ENCODE measurements around the gene ADNP2. TPM values are rescaled to one million over a fixed set of nuclear protein-coding genes. Genes with fewer than 3 reads are reported as not detected.

ADNP2 gene
- total RNA-seq, 2 donors from 2014 or later, result 17.5 to 36.0 TPM

DNA sequence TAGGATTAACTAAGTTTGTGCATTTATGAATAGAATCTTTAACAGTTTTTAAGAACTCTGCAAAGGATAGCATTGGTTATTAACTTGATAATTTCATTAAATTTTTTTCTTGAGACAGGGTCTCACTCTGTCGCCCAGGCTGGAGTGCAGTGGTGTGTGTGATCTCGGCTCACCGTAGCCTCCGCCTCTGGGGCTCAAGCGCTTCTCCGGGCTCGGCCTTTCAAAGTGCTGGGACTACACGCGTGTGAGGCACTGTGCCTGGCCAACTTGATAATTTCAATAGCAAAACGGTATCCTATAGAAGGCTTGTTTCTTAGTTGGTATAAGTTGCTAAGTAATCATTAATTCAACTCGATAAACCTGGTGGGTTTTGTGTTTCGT lies 38.0 kb downstream of the ADNP2 start:
- Histone ChIP-seq H3K4me3 (peak overlapping the region; percentile 48 to 53), H3K36me3 (no peaks in the 10 kb centered on the region), H3K27me3 (replicated peaks; ENCODE audit: insufficient read depth) (no peaks in the 10 kb centered on the region), H3K4me1 (replicated peaks) (no peaks in the 10 kb centered on the region), H3K9me3 (no peaks in the 10 kb centered on the region), H3K27ac (peak overlapping the region; percentile 70 to 71)
- 30% methylated on average over 12 of the region's 12 CpGs for WGBS
- TF ChIP-seq POLR2A (IDR thresholded peaks at IDR 0.05), result no peak
- TF ChIP-seq, protein P1, sequence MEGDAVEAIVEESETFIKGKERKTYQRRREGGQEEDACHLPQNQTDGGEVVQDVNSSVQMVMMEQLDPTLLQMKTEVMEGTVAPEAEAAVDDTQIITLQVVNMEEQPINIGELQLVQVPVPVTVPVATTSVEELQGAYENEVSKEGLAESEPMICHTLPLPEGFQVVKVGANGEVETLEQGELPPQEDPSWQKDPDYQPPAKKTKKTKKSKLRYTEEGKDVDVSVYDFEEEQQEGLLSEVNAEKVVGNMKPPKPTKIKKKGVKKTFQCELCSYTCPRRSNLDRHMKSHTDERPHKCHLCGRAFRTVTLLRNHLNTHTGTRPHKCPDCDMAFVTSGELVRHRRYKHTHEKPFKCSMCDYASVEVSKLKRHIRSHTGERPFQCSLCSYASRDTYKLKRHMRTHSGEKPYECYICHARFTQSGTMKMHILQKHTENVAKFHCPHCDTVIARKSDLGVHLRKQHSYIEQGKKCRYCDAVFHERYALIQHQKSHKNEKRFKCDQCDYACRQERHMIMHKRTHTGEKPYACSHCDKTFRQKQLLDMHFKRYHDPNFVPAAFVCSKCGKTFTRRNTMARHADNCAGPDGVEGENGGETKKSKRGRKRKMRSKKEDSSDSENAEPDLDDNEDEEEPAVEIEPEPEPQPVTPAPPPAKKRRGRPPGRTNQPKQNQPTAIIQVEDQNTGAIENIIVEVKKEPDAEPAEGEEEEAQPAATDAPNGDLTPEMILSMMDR (IDR thresholded peaks at IDR 0.05), result no peak
- no peak for TF ChIP-seq POLR2AphosphoS5 (IDR thresholded peaks at IDR 0.05)
- intact Hi-C loops (cut with DNase I), result loop anchor here (5.0 kb wide), 1 partner anchor 110 kb away; no protein-coding TSS in a partner anchor
- DNase-seq (ENCODE audit: low spot score), result no peak

DNA sequence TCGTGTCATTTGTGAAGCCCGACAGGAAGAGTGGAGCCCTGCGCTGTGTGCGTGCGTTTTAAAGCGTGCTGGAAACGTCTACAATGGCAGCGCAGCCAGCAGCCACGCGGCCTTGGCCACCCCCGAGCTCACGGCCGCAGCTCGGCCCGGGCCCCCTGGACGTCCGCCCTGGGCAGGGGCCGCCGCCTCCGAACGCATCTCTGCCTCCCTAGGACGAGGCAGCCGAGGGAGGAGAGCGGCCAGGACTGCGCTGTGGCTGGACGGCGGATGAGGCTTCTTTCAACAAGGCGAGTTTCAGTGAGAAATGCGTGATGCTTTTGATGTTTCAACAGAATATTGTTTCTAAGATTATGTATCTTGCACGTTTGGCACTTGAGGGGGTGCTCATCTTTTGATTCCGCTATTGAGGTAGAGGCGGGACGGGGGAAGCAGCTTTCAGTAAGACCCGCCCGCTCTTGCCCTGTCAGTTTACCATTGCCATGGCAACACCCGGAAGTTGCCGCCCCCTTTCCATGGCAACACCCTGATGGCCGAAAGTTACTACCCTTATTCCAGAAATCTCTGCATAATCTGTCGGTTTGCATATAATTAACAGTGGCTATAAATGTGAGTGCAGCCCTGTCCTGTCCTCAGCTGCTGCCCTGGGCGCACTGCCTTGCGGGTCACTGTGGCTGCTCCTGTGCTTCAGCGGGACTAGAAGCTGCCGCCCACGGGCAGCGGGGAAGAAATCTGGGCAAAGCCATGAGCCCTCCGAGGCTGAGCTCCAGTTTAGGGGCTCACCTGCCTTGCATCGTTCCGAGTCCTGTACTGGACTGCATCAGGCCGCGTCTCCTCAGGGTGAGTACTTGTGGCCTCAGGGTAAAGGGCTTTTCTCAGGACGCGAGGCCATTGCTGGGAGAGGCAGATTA lies 38.6 kb downstream of the ADNP2 start:
- peak overlapping the region; percentile 48 to 53 for H3K4me3 ChIP-seq
- intact Hi-C loops (cut with DNase I), result loop anchor here (5.0 kb wide), 1 partner anchor 110 kb away; no protein-coding TSS in a partner anchor

DNA sequence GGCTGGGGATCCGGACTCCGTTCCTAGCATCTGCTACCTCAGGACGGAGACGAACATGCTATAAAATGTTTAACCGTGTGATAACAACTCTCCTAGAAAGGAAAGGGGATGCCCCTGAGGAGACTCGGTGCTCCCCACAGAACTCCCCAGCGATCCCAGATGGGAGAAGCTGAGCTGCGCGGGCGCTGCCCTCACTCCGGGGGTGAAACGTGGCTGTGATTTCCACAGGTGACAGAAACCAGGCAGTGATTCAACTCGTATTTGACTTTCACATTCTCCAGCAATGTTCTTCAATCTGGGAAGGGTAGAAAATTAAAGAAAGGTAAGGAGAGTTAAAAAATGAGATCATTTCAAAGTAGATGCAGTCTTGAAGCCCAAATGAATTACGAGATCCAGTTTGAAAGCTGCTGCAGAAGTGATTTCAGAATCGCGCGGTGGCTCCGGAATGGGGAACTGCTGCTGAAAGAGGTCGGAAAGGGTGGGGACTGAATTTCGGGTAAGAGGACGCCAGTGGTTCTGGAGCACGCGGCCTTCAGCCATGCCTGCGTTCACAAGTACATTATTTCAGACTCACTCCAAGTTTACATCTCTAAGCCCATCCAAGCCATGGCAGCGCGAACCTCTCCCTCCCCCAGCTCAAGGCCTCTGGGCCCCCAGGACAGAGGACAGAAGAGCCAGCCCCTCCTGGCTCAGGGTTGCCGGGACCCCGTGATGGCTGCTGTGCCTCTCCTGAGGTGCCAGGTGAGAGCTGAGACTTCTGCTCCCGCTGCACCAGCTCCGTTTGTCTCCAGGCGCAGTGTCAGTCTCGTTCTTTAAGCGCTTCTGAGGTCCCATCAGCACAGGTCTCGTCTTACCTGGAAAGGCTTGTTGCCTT lies 39.5 kb downstream of the ADNP2 start:
- intact Hi-C loops (cut with DNase I), result loop anchor here (5.0 kb wide), 1 partner anchor 111 kb away; no protein-coding TSS in a partner anchor
- TF ChIP-seq, protein P1 (IDR thresholded peaks at IDR 0.05), result no peak
- TF ChIP-seq POLR2A (IDR thresholded peaks at IDR 0.05) (no peak), POLR2AphosphoS5 (IDR thresholded peaks at IDR 0.05) (no peak)
- WGBS, result 40% methylated on average over 34 of the region's 34 CpGs
- no peaks in the 10 kb centered on the region for H3K27me3 ChIP-seq (replicated peaks; ENCODE audit: insufficient read depth)
- DNase-seq (ENCODE audit: low spot score), result peak; percentile 20
- peak overlapping the region; percentile 70 to 71 for H3K27ac ChIP-seq
- no peaks in the 10 kb centered on the region for H3K36me3 ChIP-seq
- H3K9me3 ChIP-seq, result no peaks in the 10 kb centered on the region
- H3K4me1 ChIP-seq (replicated peaks), result no peaks in the 10 kb centered on the region
- H3K4me3 ChIP-seq, result peak overlapping the region; percentile 48 to 53

More for the DNA sequence above, 38.6 kb downstream of the ADNP2 start:
- Histone ChIP-seq H3K27me3 (replicated peaks; ENCODE audit: insufficient read depth) (no peaks in the 10 kb centered on the region), H3K4me1 (replicated peaks) (no peaks in the 10 kb centered on the region), H3K36me3 (no peaks in the 10 kb centered on the region), H3K9me3 (no peaks in the 10 kb centered on the region), H3K27ac (peak overlapping the region; percentile 70 to 71)
- TF ChIP-seq POLR2AphosphoS5 (IDR thresholded peaks at IDR 0.05), result peak; percentile 83
- TF ChIP-seq, protein P1 (IDR thresholded peaks at IDR 0.05), result no peak
- peak; percentile 24 for TF ChIP-seq POLR2A (IDR thresholded peaks at IDR 0.05)
- WGBS, result 33% methylated on average over 48 of the region's 52 CpGs
- DNase-seq (ENCODE audit: low spot score), result peak; percentile 93

DNA sequence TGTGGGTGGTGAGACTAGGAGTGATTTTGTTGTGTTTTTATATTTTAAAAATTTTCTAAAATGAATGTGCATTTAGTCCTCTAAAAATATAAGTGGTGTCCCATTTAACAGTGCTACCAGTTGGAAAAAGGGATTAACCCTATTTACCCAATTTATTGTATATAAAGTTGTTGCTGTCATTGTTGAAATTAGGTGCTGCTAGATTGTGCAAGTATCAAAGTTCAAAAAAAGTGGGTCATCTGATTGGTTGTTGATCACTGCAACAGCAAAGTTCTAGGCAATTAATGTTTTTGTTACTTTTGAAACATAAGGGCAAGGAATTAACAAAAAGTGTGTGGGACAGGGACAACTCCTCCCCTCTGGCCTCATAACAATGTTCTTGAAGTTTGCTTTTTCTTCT lies 40.6 kb downstream of the ADNP2 start:
- Histone ChIP-seq H3K9me3 (no peaks in the 10 kb centered on the region), H3K27ac (no peak overlapping the region), H3K27me3 (replicated peaks; ENCODE audit: insufficient read depth) (no peaks in the 10 kb centered on the region), H3K36me3 (no peaks in the 10 kb centered on the region), H3K4me3 (no peak overlapping the region), H3K4me1 (replicated peaks) (no peaks in the 10 kb centered on the region)
- no peak for TF ChIP-seq POLR2A (IDR thresholded peaks at IDR 0.05)
- no peak for DNase-seq (ENCODE audit: low spot score)
- intact Hi-C loops (cut with DNase I), result loop anchor here (5.0 kb wide), 1 partner anchor 112 kb away; no protein-coding TSS in a partner anchor

DNA sequence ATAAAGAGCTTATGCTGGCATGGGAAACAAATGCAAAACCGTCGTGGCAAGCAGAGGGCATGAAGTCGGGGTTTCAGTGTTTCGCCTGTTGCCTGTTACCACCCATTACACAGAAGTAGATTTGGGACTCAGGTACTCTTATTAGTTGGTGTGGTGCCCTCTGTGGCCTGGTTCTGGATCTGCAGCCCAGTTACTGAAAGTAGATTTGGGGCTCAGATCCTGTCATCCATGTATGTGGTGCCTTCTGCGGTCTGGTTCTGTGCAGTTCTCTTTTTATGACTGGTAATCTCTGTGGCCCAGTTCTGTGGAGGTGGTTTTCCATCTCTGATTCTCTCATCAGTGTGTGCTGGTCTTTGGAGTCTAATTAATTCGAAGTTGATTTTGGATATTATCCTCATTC lies 45.2 kb downstream of the ADNP2 start:
- Histone ChIP-seq H3K4me1 (replicated peaks) (no peaks in the 10 kb centered on the region), H3K4me3 (no peak overlapping the region), H3K27ac (no peak overlapping the region), H3K9me3 (no peaks in the 10 kb centered on the region), H3K36me3 (no peaks in the 10 kb centered on the region), H3K27me3 (replicated peaks; ENCODE audit: insufficient read depth) (no peaks in the 10 kb centered on the region)
- no peak for DNase-seq (ENCODE audit: low spot score)
- WGBS, result 67% methylated on average over 6 of the region's 6 CpGs
- intact Hi-C loops (cut with DNase I), result no loop called here
- no peak for TF ChIP-seq POLR2AphosphoS5 (IDR thresholded peaks at IDR 0.05)
- TF ChIP-seq, protein P1 (IDR thresholded peaks at IDR 0.05), result peak in 1 of 4 experiments; percentile 44
- TF ChIP-seq POLR2A (IDR thresholded peaks at IDR 0.05), result no peak
